ENCODE data around the gene ESYT2. TPM values are rescaled to one million over a fixed set of nuclear protein-coding genes. Genes with fewer than 3 reads are reported as not detected.

The ESYT2 gene
- total RNA-seq, 1 donor from 2014 or later = 53.1 TPM

DNA sequence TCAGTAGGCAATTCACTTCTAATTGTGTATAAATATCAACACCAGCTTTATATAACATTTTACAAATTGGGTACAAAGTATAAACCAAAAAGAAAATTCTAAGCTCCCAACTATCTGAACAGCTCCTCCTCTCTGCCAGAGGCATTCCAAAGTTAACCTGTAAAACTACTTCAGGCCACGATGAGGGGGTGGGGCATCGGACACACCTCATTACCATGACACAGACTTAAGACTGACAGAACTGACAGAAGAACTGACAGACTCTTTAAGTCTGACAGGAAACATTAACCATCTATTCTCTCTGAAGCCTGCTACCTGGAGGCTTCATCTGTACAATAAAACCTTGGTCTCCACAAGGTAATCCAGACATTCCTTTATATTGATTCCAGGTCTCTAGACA, 12.3 kb downstream of the ESYT2 start:
- no peak for DNase-seq (ENCODE audit: low read depth)
- no peaks in the 10 kb centered on the region for H3K36me3 ChIP-seq (ENCODE audit: control insufficient read depth, insufficient read depth, low read length)
- no peak overlapping the region for H3K4me3 ChIP-seq (ENCODE audit: low read depth, low read length)
- H3K27me3 ChIP-seq (ENCODE audit: control insufficient read depth, insufficient read depth, low read length) = no peaks in the 10 kb centered on the region
- TF ChIP-seq, protein P1, sequence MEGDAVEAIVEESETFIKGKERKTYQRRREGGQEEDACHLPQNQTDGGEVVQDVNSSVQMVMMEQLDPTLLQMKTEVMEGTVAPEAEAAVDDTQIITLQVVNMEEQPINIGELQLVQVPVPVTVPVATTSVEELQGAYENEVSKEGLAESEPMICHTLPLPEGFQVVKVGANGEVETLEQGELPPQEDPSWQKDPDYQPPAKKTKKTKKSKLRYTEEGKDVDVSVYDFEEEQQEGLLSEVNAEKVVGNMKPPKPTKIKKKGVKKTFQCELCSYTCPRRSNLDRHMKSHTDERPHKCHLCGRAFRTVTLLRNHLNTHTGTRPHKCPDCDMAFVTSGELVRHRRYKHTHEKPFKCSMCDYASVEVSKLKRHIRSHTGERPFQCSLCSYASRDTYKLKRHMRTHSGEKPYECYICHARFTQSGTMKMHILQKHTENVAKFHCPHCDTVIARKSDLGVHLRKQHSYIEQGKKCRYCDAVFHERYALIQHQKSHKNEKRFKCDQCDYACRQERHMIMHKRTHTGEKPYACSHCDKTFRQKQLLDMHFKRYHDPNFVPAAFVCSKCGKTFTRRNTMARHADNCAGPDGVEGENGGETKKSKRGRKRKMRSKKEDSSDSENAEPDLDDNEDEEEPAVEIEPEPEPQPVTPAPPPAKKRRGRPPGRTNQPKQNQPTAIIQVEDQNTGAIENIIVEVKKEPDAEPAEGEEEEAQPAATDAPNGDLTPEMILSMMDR (IDR thresholded peaks at IDR 0.05; ENCODE audit: insufficient read depth, low read length, poor library complexity, severe bottlenecking) = peak; percentile 10

DNA sequence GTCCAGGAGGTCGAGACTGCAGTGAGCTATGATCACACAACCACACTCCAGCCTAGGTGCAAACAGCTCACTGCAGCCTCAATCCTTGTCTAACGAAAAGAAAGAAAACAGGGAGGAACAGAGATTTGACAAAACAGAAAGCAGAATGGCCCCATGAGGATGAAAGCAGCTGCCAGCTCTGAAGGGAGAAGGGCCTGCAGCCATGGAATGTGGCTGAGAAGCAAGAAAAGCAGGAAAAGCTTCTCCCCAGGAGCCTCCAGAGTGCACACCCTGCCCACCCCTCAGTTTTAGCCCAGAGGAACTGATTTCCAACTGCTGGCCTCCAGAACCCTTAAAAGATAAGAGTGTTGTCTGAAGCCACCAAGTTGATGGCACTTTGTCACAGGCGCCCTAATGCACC, 13.0 kb downstream of the ESYT2 start:
- Histone ChIP-seq H3K36me3 (ENCODE audit: control insufficient read depth, insufficient read depth, low read length) (no peaks in the 10 kb centered on the region), H3K27me3 (ENCODE audit: control insufficient read depth, insufficient read depth, low read length) (no peaks in the 10 kb centered on the region), H3K4me3 (ENCODE audit: low read depth, low read length) (no peak overlapping the region)
- TF ChIP-seq, protein P1 (IDR thresholded peaks at IDR 0.05; ENCODE audit: insufficient read depth, low read length, poor library complexity, severe bottlenecking) = no peak
- DNase-seq (ENCODE audit: low read depth) = no peak

DNA sequence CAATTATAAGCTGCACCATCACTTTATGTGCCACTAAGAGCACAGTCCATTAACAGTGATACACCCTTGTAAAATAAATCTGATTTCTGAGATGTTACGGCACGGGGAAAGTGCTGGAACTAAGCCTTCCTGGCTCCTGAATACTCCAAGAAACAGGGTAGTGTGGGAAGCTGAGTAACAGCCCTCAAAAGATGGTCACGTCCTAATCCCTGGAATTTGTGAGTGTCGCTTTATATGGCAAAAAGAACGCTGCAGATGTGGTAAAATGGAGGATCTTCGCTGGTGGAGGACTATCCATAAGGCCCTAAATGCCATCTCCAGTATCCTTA, 13.5 kb downstream of the ESYT2 start:
- Histone ChIP-seq H3K27me3 (ENCODE audit: control insufficient read depth, insufficient read depth, low read length) (no peaks in the 10 kb centered on the region), H3K36me3 (ENCODE audit: control insufficient read depth, insufficient read depth, low read length) (no peaks in the 10 kb centered on the region), H3K4me3 (ENCODE audit: low read depth, low read length) (no peak overlapping the region)
- TF ChIP-seq, protein P1 (IDR thresholded peaks at IDR 0.05; ENCODE audit: insufficient read depth, low read length, poor library complexity, severe bottlenecking) = no peak
- DNase-seq (ENCODE audit: low read depth) = no peak

DNA sequence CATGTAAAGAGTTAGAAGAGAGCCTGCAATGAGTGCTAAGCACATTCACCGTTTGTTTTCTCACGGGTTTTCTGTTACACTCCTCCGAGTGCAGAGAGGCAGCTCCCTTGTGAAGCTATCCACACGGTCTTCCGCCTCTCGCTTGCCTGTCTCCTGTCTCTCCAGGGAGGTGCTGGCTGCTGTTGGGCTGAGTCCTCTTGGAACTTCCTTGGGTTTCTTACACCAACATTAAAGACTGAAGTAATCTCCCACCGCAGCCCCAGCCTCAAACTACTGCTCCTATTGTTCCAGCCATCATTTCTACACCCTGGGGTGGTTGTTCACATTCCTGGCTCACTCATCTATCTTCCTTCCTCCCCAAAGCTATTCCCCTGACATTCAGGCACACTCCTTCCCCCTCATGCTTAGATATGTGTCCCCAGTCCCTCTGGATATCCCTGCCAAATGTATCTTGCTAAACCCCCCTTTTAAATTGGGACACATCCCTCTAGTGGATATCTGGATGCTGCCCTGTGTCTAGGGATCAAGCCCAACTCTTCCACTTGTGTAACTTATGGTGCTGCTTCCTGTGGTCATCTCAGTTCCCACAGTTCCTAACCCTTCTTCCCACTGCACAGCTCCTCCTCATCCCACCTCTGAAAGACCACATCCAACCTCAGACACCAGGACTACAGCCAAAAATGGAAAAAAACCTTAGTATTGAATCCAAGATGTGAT, 14.1 kb downstream of the ESYT2 start:
- DNase-seq (ENCODE audit: low read depth) = no peak

DNA sequence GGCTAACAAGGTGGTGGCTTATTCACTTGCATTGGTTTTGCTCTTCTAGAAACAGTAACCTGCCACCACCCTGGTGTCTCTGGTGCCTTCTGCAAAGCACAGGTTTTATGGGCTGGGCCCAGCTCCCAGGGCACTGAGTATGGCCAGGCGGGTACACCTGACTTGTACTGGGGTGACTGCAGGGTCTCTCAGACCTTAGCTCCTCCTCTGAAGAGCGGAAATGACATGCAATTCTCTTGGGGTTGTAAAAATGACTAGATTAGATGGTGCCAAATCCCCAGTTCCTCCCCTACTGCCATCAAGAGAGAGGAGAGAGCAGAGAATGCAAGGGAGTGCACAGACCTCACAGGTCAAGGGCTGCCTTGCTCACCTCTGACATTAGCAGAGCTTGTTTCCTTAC, 14.7 kb downstream of the ESYT2 start:
- TF ChIP-seq, protein P1 (IDR thresholded peaks at IDR 0.05; ENCODE audit: insufficient read depth, low read length, poor library complexity, severe bottlenecking) = no peak
- Histone ChIP-seq H3K4me3 (ENCODE audit: low read depth, low read length) (no peak overlapping the region), H3K36me3 (ENCODE audit: control insufficient read depth, insufficient read depth, low read length) (no peaks in the 10 kb centered on the region), H3K27me3 (ENCODE audit: control insufficient read depth, insufficient read depth, low read length) (no peaks in the 10 kb centered on the region)
- no peak for DNase-seq (ENCODE audit: low read depth)

More for the DNA sequence above, 14.1 kb downstream of the ESYT2 start:
- Histone ChIP-seq H3K27me3 (ENCODE audit: control insufficient read depth, insufficient read depth, low read length) (no peaks in the 10 kb centered on the region), H3K4me3 (ENCODE audit: low read depth, low read length) (no peak overlapping the region), H3K36me3 (ENCODE audit: control insufficient read depth, insufficient read depth, low read length) (no peaks in the 10 kb centered on the region)
- TF ChIP-seq, protein P1 (IDR thresholded peaks at IDR 0.05; ENCODE audit: insufficient read depth, low read length, poor library complexity, severe bottlenecking) = no peak

DNA sequence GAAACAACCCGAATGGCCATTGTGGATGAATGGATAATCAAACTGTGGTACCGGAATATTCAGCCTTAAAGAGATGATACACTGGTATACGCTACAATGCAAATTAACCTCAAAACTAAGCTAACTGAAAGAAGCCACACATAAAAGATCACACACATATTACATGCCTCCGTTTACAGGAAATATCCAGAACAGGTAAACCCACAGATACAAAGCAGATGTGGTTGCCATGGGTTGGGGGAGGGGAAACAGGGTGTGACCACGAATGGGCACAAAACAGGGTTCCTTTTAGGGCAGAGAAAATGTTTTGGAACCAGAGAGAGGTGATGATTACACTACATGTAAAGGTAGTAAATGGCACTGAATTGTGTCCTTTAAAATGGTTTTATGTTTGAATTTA, 16.6 kb downstream of the ESYT2 start:
- H3K36me3 ChIP-seq (ENCODE audit: control insufficient read depth, insufficient read depth, low read length) = no peaks in the 10 kb centered on the region
- no peak for DNase-seq (ENCODE audit: low read depth)
- H3K4me3 ChIP-seq (ENCODE audit: low read depth, low read length) = no peak overlapping the region
- TF ChIP-seq, protein P1 (IDR thresholded peaks at IDR 0.05; ENCODE audit: insufficient read depth, low read length, poor library complexity, severe bottlenecking) = no peak
- H3K27me3 ChIP-seq (ENCODE audit: control insufficient read depth, insufficient read depth, low read length) = no peaks in the 10 kb centered on the region
